Measurements from ENCODE around the gene MEGF8. TPM values are rescaled to one million over a fixed set of nuclear protein-coding genes. Genes with fewer than 3 reads are reported as not detected.

Gene MEGF8
- total RNA-seq, 2 donors from 2014 or later = 13.4 to 16.5 TPM

- TF ChIP-seq CTCF (IDR thresholded peaks at IDR 0.05) = no peak
- intact Hi-C loops (cut with DNase I) = no loop called here
- peak; percentile 62 for DNase-seq
- no peaks in the 10 kb centered on the region for H3K27me3 ChIP-seq
- H3K9me3 ChIP-seq = no peaks in the 10 kb centered on the region
- peak overlapping the region; percentile 73 for H3K4me3 ChIP-seq
- peaks cover 42% of the 10 kb centered on the region for H3K4me1 ChIP-seq
- no peaks in the 10 kb centered on the region for H3K36me3 ChIP-seq
- peak overlapping the region; percentile 66 to 80 for H3K9ac ChIP-seq (ENCODE audit: low read depth in 2 of 2, low read length in 2 of 2)
- H3K27ac ChIP-seq = peak overlapping the region; percentile 92
These were observed 44.1 kb upstream of the MEGF8 start for GRCh38 chr19:42281146-42281826.

GRCh38 chr19:42281827-42282762 is 43.3 kb upstream of the MEGF8 start:
- H3K9me3 ChIP-seq = no peaks in the 10 kb centered on the region
- no peaks in the 10 kb centered on the region for H3K27me3 ChIP-seq
- no peaks in the 10 kb centered on the region for H3K36me3 ChIP-seq
- H3K27ac ChIP-seq = peak overlapping the region; percentile 92
- no peak for TF ChIP-seq CTCF (IDR thresholded peaks at IDR 0.05)
- peak overlapping the region; percentile 38 to 43 for H3K9ac ChIP-seq (ENCODE audit: low read depth in 2 of 2, low read length in 2 of 2)
- DNase-seq = no peak
- peaks cover 42% of the 10 kb centered on the region for H3K4me1 ChIP-seq
- intact Hi-C loops (cut with DNase I) = no loop called here
- no peak overlapping the region for H3K4me3 ChIP-seq

GRCh38 chr19:42282819-42283187 is 42.6 kb upstream of the MEGF8 start:
- Histone ChIP-seq H3K36me3 (no peaks in the 10 kb centered on the region), H3K9me3 (no peaks in the 10 kb centered on the region), H3K27me3 (no peaks in the 10 kb centered on the region), H3K4me1 (peaks cover 38% of the 10 kb centered on the region), H3K27ac (peak overlapping the region; percentile 92), H3K9ac (ENCODE audit: low read depth in 2 of 2, low read length in 2 of 2) (peak overlapping the region; percentile 68 to 87), H3K4me3 (no peak overlapping the region)
- TF ChIP-seq CTCF (IDR thresholded peaks at IDR 0.05) = no peak
- intact Hi-C loops (cut with DNase I) = no loop called here
- DNase-seq = no peak

GRCh38 chr19:42283188-42284065 is 42.0 kb upstream of the MEGF8 start:
- DNase-seq = peak; percentile 97
- peak overlapping the region; percentile 68 to 87 for H3K9ac ChIP-seq (ENCODE audit: low read depth in 2 of 2, low read length in 2 of 2)
- no peaks in the 10 kb centered on the region for H3K9me3 ChIP-seq
- intact Hi-C loops (cut with DNase I) = no loop called here
- H3K27ac ChIP-seq = peak overlapping the region; percentile 92
- H3K27me3 ChIP-seq = no peaks in the 10 kb centered on the region
- no peak for TF ChIP-seq CTCF (IDR thresholded peaks at IDR 0.05)
- H3K36me3 ChIP-seq = no peaks in the 10 kb centered on the region
- peaks cover 35% of the 10 kb centered on the region for H3K4me1 ChIP-seq
- H3K4me3 ChIP-seq = peak overlapping the region; percentile 45

- DNase-seq = peak; percentile 72
- H3K27ac ChIP-seq = peak overlapping the region; percentile 67
- peaks cover 32% of the 10 kb centered on the region for H3K4me1 ChIP-seq
- no peaks in the 10 kb centered on the region for H3K36me3 ChIP-seq
- H3K27me3 ChIP-seq = no peaks in the 10 kb centered on the region
- H3K9ac ChIP-seq (ENCODE audit: low read depth in 2 of 2, low read length in 2 of 2) = peak overlapping the region in 1 of 2 donors; percentile 66
- intact Hi-C loops (cut with DNase I) = no loop called here
- H3K9me3 ChIP-seq = no peaks in the 10 kb centered on the region
- TF ChIP-seq CTCF (IDR thresholded peaks at IDR 0.05) = no peak
- H3K4me3 ChIP-seq = no peak overlapping the region
These were observed 41.4 kb upstream of the MEGF8 start for GRCh38 chr19:42284066-42284501.
